Sigmoid colon (tissue), 4 donors: ENCODE data around the gene ZNF680.

Source experiments
- CTCF ChIP-seq, 4 experiments: fragments of 450-650 bp in 3 of 4; fragments of 200-600 bp in 1 of 4; IDR thresholded peaks; one replicate each; pipeline ENCODE4 v1.5.1; 2016 to 2019; ENCODE audit warnings: antibody characterized with exemption in 4 of 4, mild to moderate bottlenecking in 3 of 4, moderate library complexity in 2 of 4
- POLR2A ChIP-seq, 2 donors: fragments of 450-650 bp; IDR thresholded peaks; one replicate each; pipeline ENCODE4 v1.6.1; 2016; ENCODE audit warnings: antibody characterized with exemption in 2 of 2, mild to moderate bottlenecking in 2 of 2, moderate library complexity in 2 of 2
- POLR2AphosphoS5 ChIP-seq, 4 donors: sonication (generic); formaldehyde crosslinking; IDR thresholded peaks; one replicate each; pipeline ENCODE4 v1.6.1; 2017; ENCODE audit warnings: antibody characterized with exemption in 4 of 4

- TF ChIP-seq POLR2A (IDR thresholded peaks at IDR 0.05) (no peak), POLR2AphosphoS5 (IDR thresholded peaks at IDR 0.05) (no peak), CTCF (IDR thresholded peaks at IDR 0.05) (no peak)
These were observed 47.5 kb downstream of the ZNF680 start for GRCh38 chr7:64515330-64515729.
